AG04450 (cell line): ENCODE data around the gene IL4. TPM values are rescaled to one million over a fixed set of nuclear protein-coding genes. Genes with fewer than 3 reads are reported as not detected.

ENCODE experiments used
- CTCF ChIA-PET: fragments of 300-600, 350-600 bp; formaldehyde crosslinking; extraction: SDS; loops from one replicate; lab custom pipeline; 2022; ENCODE audit warnings: antibody characterized with exemption, inconsistent platforms; lab: Charles Lee
- POLR2A ChIA-PET: fragments of 350-600 bp; formaldehyde crosslinking; extraction: SDS; loops from one replicate; lab custom pipeline; 2021; ENCODE audit warnings: antibody characterized with exemption, inconsistent platforms; lab: Yijun Ruan, JAX
- DNase-seq: peaks from one replicate; pipeline ENCODE4 v3.0.0-alpha.2; 2011; ENCODE audit warnings: low read depth, low spot score
- H3K27ac ChIP-seq: one replicate; pipeline ENCODE4 v1.5.1; 2012; ENCODE audit warnings: low read depth, low read length, control low read depth
- H3K27me3 ChIP-seq: one replicate; pipeline ENCODE4 v1.6.0; 2012; ENCODE audit warnings: low read length; ENCODE audit not compliant: control insufficient read depth, insufficient read depth
- H3K4me3 ChIP-seq: 2 replicates; pipeline ENCODE4 v1.5.1; 2011; ENCODE audit warnings: mild to moderate bottlenecking, low read depth, low read length, control low read depth
- H3K9me3 ChIP-seq: 2 replicates; pipeline ENCODE4 v1.5.1; 2012; ENCODE audit warnings: low read length; ENCODE audit not compliant: control insufficient read depth, insufficient read depth
- polyA plus RNA-seq: library from polyadenylated mRNA; depleted of rRNA; stranded (reverse); fragments of >200 nt; gene quantifications from 2 replicates; pipeline ENCODE4 v1.2.3, GENCODE V29; 2011
- TF ChIP-seq, protein P1 (sequence below): IDR thresholded peaks from 2 replicates; pipeline ENCODE4 v1.5.1; 2011; ENCODE audit warnings: low read depth, low read length, control low read depth, inconsistent platforms

Gene IL4
- polyA plus RNA-seq, 1 experiment: not detected

- no peak overlapping the region for H3K27ac ChIP-seq
- no peak for DNase-seq
- ChIA-PET CTCF (no interaction called here), POLR2A (no interaction called here)
- H3K27me3 ChIP-seq: no peaks in the 10 kb centered on the region
- TF ChIP-seq, protein P1, sequence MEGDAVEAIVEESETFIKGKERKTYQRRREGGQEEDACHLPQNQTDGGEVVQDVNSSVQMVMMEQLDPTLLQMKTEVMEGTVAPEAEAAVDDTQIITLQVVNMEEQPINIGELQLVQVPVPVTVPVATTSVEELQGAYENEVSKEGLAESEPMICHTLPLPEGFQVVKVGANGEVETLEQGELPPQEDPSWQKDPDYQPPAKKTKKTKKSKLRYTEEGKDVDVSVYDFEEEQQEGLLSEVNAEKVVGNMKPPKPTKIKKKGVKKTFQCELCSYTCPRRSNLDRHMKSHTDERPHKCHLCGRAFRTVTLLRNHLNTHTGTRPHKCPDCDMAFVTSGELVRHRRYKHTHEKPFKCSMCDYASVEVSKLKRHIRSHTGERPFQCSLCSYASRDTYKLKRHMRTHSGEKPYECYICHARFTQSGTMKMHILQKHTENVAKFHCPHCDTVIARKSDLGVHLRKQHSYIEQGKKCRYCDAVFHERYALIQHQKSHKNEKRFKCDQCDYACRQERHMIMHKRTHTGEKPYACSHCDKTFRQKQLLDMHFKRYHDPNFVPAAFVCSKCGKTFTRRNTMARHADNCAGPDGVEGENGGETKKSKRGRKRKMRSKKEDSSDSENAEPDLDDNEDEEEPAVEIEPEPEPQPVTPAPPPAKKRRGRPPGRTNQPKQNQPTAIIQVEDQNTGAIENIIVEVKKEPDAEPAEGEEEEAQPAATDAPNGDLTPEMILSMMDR: no peak
- no peaks in the 10 kb centered on the region for H3K9me3 ChIP-seq
- H3K4me3 ChIP-seq: no peak overlapping the region
These were observed 31.9 kb upstream of the IL4 start for GRCh38 chr5:132641841-132642240.

DNA sequence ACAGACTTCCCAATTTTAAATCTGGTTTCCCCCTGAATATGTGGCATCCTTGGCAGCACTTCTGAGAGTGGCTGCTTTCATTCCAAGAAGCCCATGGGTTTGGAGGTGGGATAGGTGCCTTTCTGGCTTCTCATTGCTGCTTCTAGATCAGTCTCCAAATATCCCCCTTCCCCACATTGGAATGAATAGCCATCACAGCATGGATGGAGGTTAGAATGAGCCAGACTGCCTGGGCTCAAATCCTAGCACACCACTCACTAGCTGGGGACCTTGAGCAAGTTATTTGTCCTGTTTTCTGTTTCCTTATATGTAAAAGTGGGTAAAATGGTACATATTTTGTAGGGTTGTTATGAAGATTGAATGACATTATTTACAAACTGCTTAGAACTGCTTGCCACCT, 29.6 kb upstream of the IL4 start:
- no peak overlapping the region for H3K27ac ChIP-seq
- H3K4me3 ChIP-seq: no peak overlapping the region
- no peak for DNase-seq
- H3K27me3 ChIP-seq: no peaks in the 10 kb centered on the region
- H3K9me3 ChIP-seq: no peaks in the 10 kb centered on the region
- ChIA-PET CTCF (interaction anchor here (1.4 kb wide), 1 partner anchor 258 kb away, joined by 5 read pairs; no protein-coding TSS in a partner anchor), POLR2A (no interaction called here)
- TF ChIP-seq, protein P1: no peak

- POLR2A ChIA-PET: no interaction called here
- Histone ChIP-seq H3K9me3 (no peaks in the 10 kb centered on the region), H3K27me3 (no peaks in the 10 kb centered on the region), H3K27ac (no peak overlapping the region), H3K4me3 (no peak overlapping the region)
- CTCF ChIA-PET: interaction anchor here (0.6 kb wide), 1 partner anchor 261 kb away, joined by 3 read pairs; no protein-coding TSS in a partner anchor
- DNase-seq: no peak
- TF ChIP-seq, protein P1: no peak
These were observed 27.1 kb upstream of the IL4 start for GRCh38 chr5:132646583-132647266.

- Histone ChIP-seq H3K4me3 (no peak overlapping the region), H3K27ac (no peak overlapping the region), H3K27me3 (no peaks in the 10 kb centered on the region), H3K9me3 (no peaks in the 10 kb centered on the region)
- POLR2A ChIA-PET: no interaction called here
- CTCF ChIA-PET: no interaction called here
- TF ChIP-seq, protein P1: no peak
- DNase-seq: no peak
These were observed 26.3 kb upstream of the IL4 start for GRCh38 chr5:132647473-132647872.

GRCh38 chr5:132648355-132648754, 25.4 kb upstream of the IL4 start:
- Histone ChIP-seq H3K9me3 (no peaks in the 10 kb centered on the region), H3K27ac (no peak overlapping the region), H3K27me3 (no peaks in the 10 kb centered on the region), H3K4me3 (no peak overlapping the region)
- TF ChIP-seq, protein P1: no peak
- ChIA-PET POLR2A (no interaction called here), CTCF (no interaction called here)
- no peak for DNase-seq
